DND-41 (cell line): ENCODE data around the gene GNA14.
A peak's percentile ranks its signal among the peaks of the same experiment; 100 is the strongest.

Experiments used
- ATAC-seq: fragments of 200-7000 bp; cut with Tn5 transposase; 3 replicates; pipeline ENCODE4 v1.9.1; 2021; ENCODE audit warnings: low read depth; ENCODE audit not compliant: insufficient read depth
- DNase-seq: peaks from one replicate; pipeline ENCODE4 v3.0.0-alpha.2; 2020
- H2AFZ ChIP-seq: 2 replicates; pipeline ENCODE4 v1.6.0; 2012; ENCODE audit warnings: low read depth, low read length
- H3K27ac ChIP-seq: 2 replicates; pipeline ENCODE4 v1.5.1; 2012; ENCODE audit warnings: low read length, inconsistent platforms
- H3K27me3 ChIP-seq: fragments of 200-600 bp; sonication (generic); 2 replicates; pipeline ENCODE4 v1.6.0; 2012; ENCODE audit warnings: low read length, mild to moderate bottlenecking, inconsistent platforms; ENCODE audit not compliant: insufficient read depth, poor library complexity
- H3K36me3 ChIP-seq: 2 replicates; pipeline ENCODE4 v1.5.1; 2012; ENCODE audit warnings: low read length, inconsistent platforms; ENCODE audit not compliant: insufficient read depth
- H3K4me1 ChIP-seq: 2 replicates; pipeline ENCODE4 v1.5.1; 2012; ENCODE audit warnings: mild to moderate bottlenecking, low read length; ENCODE audit not compliant: insufficient read depth
- H3K4me2 ChIP-seq: 2 replicates; pipeline ENCODE4 v1.6.0; 2012; ENCODE audit warnings: mild to moderate bottlenecking, moderate library complexity, low read length, inconsistent platforms; ENCODE audit not compliant: insufficient read depth
- H3K4me3 ChIP-seq, 2 experiments: fragments of 200-600 bp in 1 of 2; shearing (Covaris generic) in 1 of 2; 2 replicates each; pipeline ENCODE4 v1.5.1; 2012 to 2016; ENCODE audit warnings: inconsistent platforms in 2 of 2, low read length in 2 of 2, mild to moderate bottlenecking in 2 of 2, low read depth in 1 of 2, moderate library complexity in 1 of 2
- H3K79me2 ChIP-seq: 2 replicates; pipeline ENCODE4 v1.6.0; 2012; ENCODE audit warnings: low read length, inconsistent platforms; ENCODE audit not compliant: insufficient read depth
- H3K9ac ChIP-seq: 2 replicates; pipeline ENCODE4 v1.6.0; 2012; ENCODE audit warnings: low read depth, mild to moderate bottlenecking, inconsistent platforms, low read length, moderate library complexity
- H3K9me3 ChIP-seq: 2 replicates; pipeline ENCODE4 v1.5.1; 2012; ENCODE audit warnings: low read length, moderate library complexity, mild to moderate bottlenecking, inconsistent platforms; ENCODE audit not compliant: insufficient read depth, severe bottlenecking
- H4K20me1 ChIP-seq: 2 replicates; pipeline ENCODE4 v1.6.0; 2012; ENCODE audit warnings: low read length; ENCODE audit not compliant: insufficient read depth
- EZH2 ChIP-seq: IDR thresholded peaks from 3 replicates; pipeline ENCODE4 v1.6.1; 2012; ENCODE audit warnings: borderline replicate concordance, low read depth, mild to moderate bottlenecking, moderate library complexity, low read length, inconsistent platforms; ENCODE audit not compliant: severe bottlenecking
- TF ChIP-seq, protein P1 (sequence below): IDR thresholded peaks from 2 replicates; pipeline ENCODE4 v1.5.1; 2012; ENCODE audit warnings: borderline replicate concordance, low read length, moderate library complexity, mild to moderate bottlenecking; ENCODE audit not compliant: poor library complexity, severe bottlenecking; ENCODE audit errors: extremely low read depth

The GNA14 gene

DNA sequence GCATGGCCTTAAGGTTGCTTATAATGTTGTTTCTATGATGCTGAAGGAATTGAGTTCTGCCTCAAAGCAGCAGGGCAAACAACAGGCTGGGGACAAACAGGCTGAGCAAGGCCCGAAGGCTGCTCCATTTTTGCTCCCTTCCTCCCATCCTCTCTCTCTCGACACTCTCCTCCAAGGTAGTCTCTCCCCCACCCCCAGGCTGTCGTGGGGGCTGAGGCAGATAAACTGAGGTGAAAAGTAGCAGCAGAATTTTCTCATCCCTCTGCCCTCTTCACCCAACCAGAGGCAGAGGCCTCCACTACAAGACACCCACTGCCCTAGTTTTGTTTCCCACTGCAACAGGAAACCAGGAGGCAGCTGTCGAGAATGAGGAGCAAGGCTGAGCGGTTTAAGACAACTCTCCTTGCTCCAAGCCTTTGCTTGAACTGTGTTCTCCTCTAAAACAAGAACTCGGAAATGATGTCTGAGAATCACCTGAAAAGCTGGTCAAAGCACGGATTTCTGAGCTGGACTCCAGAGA lies 13.5 kb upstream of the GNA14 start:
- peak; percentile 47 for DNase-seq
- TF ChIP-seq EZH2 = no peak
- TF ChIP-seq, protein P1, sequence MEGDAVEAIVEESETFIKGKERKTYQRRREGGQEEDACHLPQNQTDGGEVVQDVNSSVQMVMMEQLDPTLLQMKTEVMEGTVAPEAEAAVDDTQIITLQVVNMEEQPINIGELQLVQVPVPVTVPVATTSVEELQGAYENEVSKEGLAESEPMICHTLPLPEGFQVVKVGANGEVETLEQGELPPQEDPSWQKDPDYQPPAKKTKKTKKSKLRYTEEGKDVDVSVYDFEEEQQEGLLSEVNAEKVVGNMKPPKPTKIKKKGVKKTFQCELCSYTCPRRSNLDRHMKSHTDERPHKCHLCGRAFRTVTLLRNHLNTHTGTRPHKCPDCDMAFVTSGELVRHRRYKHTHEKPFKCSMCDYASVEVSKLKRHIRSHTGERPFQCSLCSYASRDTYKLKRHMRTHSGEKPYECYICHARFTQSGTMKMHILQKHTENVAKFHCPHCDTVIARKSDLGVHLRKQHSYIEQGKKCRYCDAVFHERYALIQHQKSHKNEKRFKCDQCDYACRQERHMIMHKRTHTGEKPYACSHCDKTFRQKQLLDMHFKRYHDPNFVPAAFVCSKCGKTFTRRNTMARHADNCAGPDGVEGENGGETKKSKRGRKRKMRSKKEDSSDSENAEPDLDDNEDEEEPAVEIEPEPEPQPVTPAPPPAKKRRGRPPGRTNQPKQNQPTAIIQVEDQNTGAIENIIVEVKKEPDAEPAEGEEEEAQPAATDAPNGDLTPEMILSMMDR = no peak
- no peaks in the 10 kb centered on the region for H3K36me3 ChIP-seq
- no peaks in the 10 kb centered on the region for H3K79me2 ChIP-seq
- H3K9me3 ChIP-seq = no peaks in the 10 kb centered on the region
- H3K9ac ChIP-seq = no peak overlapping the region
- peaks cover 10% of the 10 kb centered on the region for H3K4me1 ChIP-seq
- no peaks in the 10 kb centered on the region for H4K20me1 ChIP-seq
- H3K4me2 ChIP-seq = no peak overlapping the region
- H2AFZ ChIP-seq = no peak overlapping the region; the same call in 1 of the 2 replicates
- H3K4me3 ChIP-seq = no peak overlapping the region
- peak; percentile 95 for ATAC-seq
- no peak overlapping the region; the same call in 1 of the 2 replicates for H3K27ac ChIP-seq
- H3K27me3 ChIP-seq = no peaks in the 10 kb centered on the region

DNA sequence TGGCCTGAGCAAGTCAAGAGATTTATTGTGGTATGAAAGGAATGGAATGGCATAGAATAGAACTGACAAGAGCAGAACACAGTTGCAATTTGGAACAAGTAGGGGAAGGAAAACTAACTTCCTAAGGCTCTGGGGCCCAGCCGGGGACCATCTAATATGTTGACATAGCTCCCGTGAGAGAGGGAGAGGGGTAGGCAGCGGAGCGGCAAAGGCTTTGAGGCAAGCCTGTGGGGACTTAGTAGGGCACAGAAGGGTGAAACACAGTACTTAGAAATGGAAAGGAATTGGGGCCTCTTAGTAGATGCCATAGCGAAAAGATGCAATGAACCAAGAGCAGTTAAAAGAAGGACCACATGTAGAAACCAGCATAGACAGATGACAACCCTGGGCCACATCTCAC lies 11.8 kb upstream of the GNA14 start:
- H3K9ac ChIP-seq = no peak overlapping the region
- no peak overlapping the region for H3K27ac ChIP-seq
- H3K27me3 ChIP-seq = no peaks in the 10 kb centered on the region
- H4K20me1 ChIP-seq = no peaks in the 10 kb centered on the region
- TF ChIP-seq, protein P1 = no peak
- no peak for TF ChIP-seq EZH2
- no peak overlapping the region for H3K4me2 ChIP-seq
- ATAC-seq (no peak), DNase-seq (no peak)
- no peak overlapping the region for H3K4me3 ChIP-seq
- H3K4me1 ChIP-seq = peaks cover 10% of the 10 kb centered on the region
- H3K36me3 ChIP-seq = no peaks in the 10 kb centered on the region
- H2AFZ ChIP-seq = no peak overlapping the region
- no peaks in the 10 kb centered on the region for H3K79me2 ChIP-seq
- H3K9me3 ChIP-seq = no peaks in the 10 kb centered on the region

DNA sequence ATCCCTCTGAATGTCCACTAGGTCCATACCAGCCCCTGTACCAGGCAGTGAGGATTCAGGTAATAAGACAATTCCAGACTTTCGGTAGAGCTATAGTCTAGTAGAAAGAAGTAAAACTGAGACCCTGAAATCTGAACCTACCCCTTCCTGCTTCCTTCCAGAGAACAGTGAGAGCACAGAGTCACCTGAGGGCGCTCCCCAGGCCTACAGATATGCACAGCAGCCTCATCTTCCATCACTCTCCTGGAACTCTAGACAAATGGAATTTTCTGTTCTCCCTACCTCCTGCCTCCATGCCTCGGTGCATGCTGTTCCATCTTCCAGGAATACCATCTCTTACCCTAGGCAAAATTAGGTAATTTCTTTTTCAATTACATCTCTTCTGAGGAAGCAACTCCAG lies 3.1 kb upstream of the GNA14 start:
- no peak overlapping the region for H3K9ac ChIP-seq
- no peaks in the 10 kb centered on the region for H4K20me1 ChIP-seq
- no peaks in the 10 kb centered on the region for H3K36me3 ChIP-seq
- no peak for TF ChIP-seq EZH2
- TF ChIP-seq, protein P1 = no peak
- no peak overlapping the region for H2AFZ ChIP-seq
- H3K4me1 ChIP-seq = no peaks in the 10 kb centered on the region
- H3K27me3 ChIP-seq = no peaks in the 10 kb centered on the region
- ATAC-seq (no peak), DNase-seq (no peak)
- H3K79me2 ChIP-seq = no peaks in the 10 kb centered on the region
- H3K27ac ChIP-seq = no peak overlapping the region
- no peak overlapping the region for H3K4me2 ChIP-seq
- H3K4me3 ChIP-seq = no peak overlapping the region
- H3K9me3 ChIP-seq = no peaks in the 10 kb centered on the region
